Measurements from ENCODE around the gene WDFY3. TPM values are rescaled to one million over a fixed set of nuclear protein-coding genes. Genes with fewer than 3 reads are reported as not detected.
A peak's percentile ranks its signal among the peaks of the same experiment; 100 is the strongest.

Gene WDFY3
- polyA plus RNA-seq, 2 of the 4 experiments (the other 2 are of a cell fraction) = 6.6 to 25.1 TPM

DNA sequence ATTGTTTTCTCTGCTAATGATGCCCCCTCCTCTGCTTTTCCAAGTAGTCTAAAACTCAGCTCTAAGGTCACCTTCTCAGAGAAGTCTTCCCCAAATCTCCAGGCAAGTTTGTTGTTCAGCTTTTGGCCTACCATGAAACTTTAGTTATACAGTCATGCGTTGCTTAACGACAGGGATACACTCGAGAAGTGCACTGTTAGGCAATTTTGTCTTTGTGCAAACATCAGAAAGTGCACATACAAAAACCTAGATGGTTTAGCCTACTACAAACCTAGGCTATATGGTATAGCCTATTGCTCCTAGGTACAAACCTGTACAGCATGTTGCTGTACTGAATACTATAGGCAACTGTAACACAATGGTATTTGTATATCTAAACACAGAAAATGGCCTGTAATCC is 91.9 kb downstream of the WDFY3 start:
- H3K4me1 ChIP-seq = peaks cover 42% of the 10 kb centered on the region
- no peaks in the 10 kb centered on the region for H3K9me3 ChIP-seq
- TF ChIP-seq HOXB13 (CRISPR knock-in tag; IDR thresholded peaks at IDR 0.05; ENCODE audit: low read depth) (no peak), TP53 (CRISPR knock-in tag; IDR thresholded peaks at IDR 0.05) (no peak), JUN (IDR thresholded peaks at IDR 0.05) (no peak), BCL3 (IDR thresholded peaks at IDR 0.05) (no peak), HOXB5 (CRISPR knock-in tag; IDR thresholded peaks at IDR 0.05) (no peak), ZC3H11A (IDR thresholded peaks at IDR 0.05) (no peak), CEBPB (IDR thresholded peaks at IDR 0.05) (no peak), CHD4 (IDR thresholded peaks at IDR 0.05; ENCODE audit: borderline replicate concordance) (no peak)
- TF ChIP-seq, protein P1, sequence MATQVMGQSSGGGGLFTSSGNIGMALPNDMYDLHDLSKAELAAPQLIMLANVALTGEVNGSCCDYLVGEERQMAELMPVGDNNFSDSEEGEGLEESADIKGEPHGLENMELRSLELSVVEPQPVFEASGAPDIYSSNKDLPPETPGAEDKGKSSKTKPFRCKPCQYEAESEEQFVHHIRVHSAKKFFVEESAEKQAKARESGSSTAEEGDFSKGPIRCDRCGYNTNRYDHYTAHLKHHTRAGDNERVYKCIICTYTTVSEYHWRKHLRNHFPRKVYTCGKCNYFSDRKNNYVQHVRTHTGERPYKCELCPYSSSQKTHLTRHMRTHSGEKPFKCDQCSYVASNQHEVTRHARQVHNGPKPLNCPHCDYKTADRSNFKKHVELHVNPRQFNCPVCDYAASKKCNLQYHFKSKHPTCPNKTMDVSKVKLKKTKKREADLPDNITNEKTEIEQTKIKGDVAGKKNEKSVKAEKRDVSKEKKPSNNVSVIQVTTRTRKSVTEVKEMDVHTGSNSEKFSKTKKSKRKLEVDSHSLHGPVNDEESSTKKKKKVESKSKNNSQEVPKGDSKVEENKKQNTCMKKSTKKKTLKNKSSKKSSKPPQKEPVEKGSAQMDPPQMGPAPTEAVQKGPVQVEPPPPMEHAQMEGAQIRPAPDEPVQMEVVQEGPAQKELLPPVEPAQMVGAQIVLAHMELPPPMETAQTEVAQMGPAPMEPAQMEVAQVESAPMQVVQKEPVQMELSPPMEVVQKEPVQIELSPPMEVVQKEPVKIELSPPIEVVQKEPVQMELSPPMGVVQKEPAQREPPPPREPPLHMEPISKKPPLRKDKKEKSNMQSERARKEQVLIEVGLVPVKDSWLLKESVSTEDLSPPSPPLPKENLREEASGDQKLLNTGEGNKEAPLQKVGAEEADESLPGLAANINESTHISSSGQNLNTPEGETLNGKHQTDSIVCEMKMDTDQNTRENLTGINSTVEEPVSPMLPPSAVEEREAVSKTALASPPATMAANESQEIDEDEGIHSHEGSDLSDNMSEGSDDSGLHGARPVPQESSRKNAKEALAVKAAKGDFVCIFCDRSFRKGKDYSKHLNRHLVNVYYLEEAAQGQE (IDR thresholded peaks at IDR 0.05) = no peak
- TF ChIP-seq, protein P2, sequence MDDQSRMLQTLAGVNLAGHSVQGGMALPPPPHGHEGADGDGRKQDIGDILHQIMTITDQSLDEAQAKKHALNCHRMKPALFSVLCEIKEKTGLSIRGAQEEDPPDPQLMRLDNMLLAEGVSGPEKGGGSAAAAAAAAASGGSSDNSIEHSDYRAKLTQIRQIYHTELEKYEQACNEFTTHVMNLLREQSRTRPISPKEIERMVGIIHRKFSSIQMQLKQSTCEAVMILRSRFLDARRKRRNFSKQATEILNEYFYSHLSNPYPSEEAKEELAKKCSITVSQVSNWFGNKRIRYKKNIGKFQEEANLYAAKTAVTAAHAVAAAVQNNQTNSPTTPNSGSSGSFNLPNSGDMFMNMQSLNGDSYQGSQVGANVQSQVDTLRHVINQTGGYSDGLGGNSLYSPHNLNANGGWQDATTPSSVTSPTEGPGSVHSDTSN (IDR thresholded peaks at IDR 0.05) = no peak
- DNase-seq (ENCODE audit: low read depth in 1 of 2, low spot score in 1 of 2) (no peak), FAIRE-seq (no peak), ATAC-seq (no peak)
- ChIA-PET CTCF (no interaction called here), POLR2A (no interaction called here)
- no peak overlapping the region for H3K4me3 ChIP-seq
- WGBS (ENCODE audit: missing lambda C conversion rate) = 89% methylated on average over 3 of the region's 3 CpGs
- no peak overlapping the region for H3K4me2 ChIP-seq
- H3K27ac ChIP-seq = no peak overlapping the region

DNA sequence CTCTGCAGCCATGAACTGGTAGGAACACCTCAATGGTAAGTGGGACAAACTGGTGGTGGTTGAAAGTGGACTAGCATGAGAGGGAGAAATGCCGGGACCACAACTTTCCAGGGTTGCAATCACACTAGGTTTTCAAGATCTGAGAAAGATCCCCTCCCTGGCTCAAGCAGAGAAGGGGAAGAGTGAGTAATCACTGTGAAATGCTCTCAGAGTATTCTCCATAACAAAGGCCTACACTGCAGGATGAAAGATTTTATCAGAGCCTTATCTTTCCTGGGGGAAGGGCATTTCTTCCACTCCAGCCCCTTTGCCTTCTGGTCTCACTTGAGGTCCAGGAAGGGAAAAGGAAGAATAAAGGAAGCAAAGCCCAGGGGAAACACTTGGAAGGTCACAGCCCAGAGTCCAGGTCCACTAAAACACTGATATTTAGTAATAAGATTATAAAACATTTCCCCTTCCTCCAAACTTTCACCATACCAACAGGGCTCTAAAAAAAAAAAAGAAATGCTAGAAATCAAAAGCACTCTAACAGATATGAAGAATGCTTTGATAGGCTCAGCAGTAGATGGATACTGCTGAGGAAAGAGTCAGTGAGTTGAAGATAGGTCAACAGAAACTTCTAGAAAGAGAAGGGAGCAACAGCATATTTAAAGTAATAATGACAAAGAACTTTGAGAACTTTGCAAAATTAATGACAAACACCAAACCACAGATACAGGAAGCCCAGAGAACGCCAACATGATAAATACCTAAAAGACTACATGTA is 95.9 kb downstream of the WDFY3 start:
- TF ChIP-seq GATA3 (IDR thresholded peaks at IDR 0.05; ENCODE audit: borderline replicate concordance) (peak; percentile 81), BHLHE40 (IDR thresholded peaks at IDR 0.05; ENCODE audit: low read depth, low read length) (no peak)
- DNase-seq (ENCODE audit: low read depth in 1 of 2, low spot score in 1 of 2) = peak; percentile 9 to 27
- H3K9me3 ChIP-seq = no peaks in the 10 kb centered on the region
- H3K27ac ChIP-seq = peak overlapping the region; percentile 45 to 77; a peak in 4 of 6 replicates
- peak overlapping the region; percentile 64 for H3K4me2 ChIP-seq
- POLR2A ChIA-PET = no interaction called here
- no peak for FAIRE-seq
- no peak overlapping the region for H3K4me3 ChIP-seq
- ATAC-seq = peak; percentile 88 to 91; a peak in 5 of 6 replicates
- CTCF ChIA-PET = no interaction called here
- 69% methylated on average over 2 of the region's 2 CpGs for WGBS (ENCODE audit: missing lambda C conversion rate)
- H3K4me1 ChIP-seq = peaks cover 17% of the 10 kb centered on the region

GRCh38 chr4:84866295-84866694 is 100.2 kb downstream of the WDFY3 start:
- no peak overlapping the region for H3K4me3 ChIP-seq
- TF ChIP-seq E2F6 (IDR thresholded peaks at IDR 0.05; ENCODE audit: borderline replicate concordance, low read depth) = no peak
- TF ChIP-seq HOXA7 (CRISPR knock-in tag; IDR thresholded peaks at IDR 0.05) = no peak
- no peak for TF ChIP-seq FOXS1 (CRISPR knock-in tag; IDR thresholded peaks at IDR 0.05)
- no peak for TF ChIP-seq CEBPB (IDR thresholded peaks at IDR 0.05)
- no peak for TF ChIP-seq KDM5A (IDR thresholded peaks at IDR 0.05)
- TF ChIP-seq BHLHE40 (IDR thresholded peaks at IDR 0.05; ENCODE audit: low read depth, low read length) = no peak
- TF ChIP-seq TFCP2L1 (CRISPR knock-in tag; IDR thresholded peaks at IDR 0.05) = no peak
- no peak for TF ChIP-seq CHD2 (IDR thresholded peaks at IDR 0.05; ENCODE audit: low read length, partially characterized antibody)
- TF ChIP-seq KDM1A (IDR thresholded peaks at IDR 0.05; ENCODE audit: low read depth) = no peak
- TF ChIP-seq JUN (IDR thresholded peaks at IDR 0.05) = no peak
- TF ChIP-seq, protein P1 (IDR thresholded peaks at IDR 0.05) = no peak
- ATAC-seq = no peak
- no peak for FAIRE-seq
- no peak for DNase-seq (ENCODE audit: low read depth in 1 of 2, low spot score in 1 of 2)
- H3K9me3 ChIP-seq = no peaks in the 10 kb centered on the region
- ChIA-PET CTCF (interaction anchor here (1.0 kb wide), 1 partner anchor 60 kb away, joined by 3 read pairs; no protein-coding TSS in a partner anchor), POLR2A (no interaction called here)
- 89% methylated on average over 2 of the region's 2 CpGs for WGBS (ENCODE audit: missing lambda C conversion rate)
- no peak overlapping the region for H3K4me2 ChIP-seq
- H3K27ac ChIP-seq = no peak overlapping the region
- peaks cover 14% of the 10 kb centered on the region for H3K4me1 ChIP-seq
